DOHH2 (cell line): ENCODE data around the gene ECSCR.

Experiments used
- EZH2phosphoT487 ChIP-seq: fragments of 200-600 bp; sonication (generic); IDR thresholded peaks from 2 replicates; pipeline ENCODE4 v1.6.1; 2017; ENCODE audit warnings: borderline replicate concordance, mild to moderate bottlenecking, antibody characterized with exemption, low read length, moderate library complexity, mixed read lengths
- TF ChIP-seq, protein P1 (sequence below): fragments of 200-600 bp; sonication (generic); IDR thresholded peaks from one replicate; pipeline ENCODE4 v1.5.1; 2014; ENCODE audit warnings: antibody characterized with exemption, mild to moderate bottlenecking, low read depth, low read length; ENCODE audit not compliant: poor library complexity, severe bottlenecking

- TF ChIP-seq, protein P1, sequence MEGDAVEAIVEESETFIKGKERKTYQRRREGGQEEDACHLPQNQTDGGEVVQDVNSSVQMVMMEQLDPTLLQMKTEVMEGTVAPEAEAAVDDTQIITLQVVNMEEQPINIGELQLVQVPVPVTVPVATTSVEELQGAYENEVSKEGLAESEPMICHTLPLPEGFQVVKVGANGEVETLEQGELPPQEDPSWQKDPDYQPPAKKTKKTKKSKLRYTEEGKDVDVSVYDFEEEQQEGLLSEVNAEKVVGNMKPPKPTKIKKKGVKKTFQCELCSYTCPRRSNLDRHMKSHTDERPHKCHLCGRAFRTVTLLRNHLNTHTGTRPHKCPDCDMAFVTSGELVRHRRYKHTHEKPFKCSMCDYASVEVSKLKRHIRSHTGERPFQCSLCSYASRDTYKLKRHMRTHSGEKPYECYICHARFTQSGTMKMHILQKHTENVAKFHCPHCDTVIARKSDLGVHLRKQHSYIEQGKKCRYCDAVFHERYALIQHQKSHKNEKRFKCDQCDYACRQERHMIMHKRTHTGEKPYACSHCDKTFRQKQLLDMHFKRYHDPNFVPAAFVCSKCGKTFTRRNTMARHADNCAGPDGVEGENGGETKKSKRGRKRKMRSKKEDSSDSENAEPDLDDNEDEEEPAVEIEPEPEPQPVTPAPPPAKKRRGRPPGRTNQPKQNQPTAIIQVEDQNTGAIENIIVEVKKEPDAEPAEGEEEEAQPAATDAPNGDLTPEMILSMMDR, result no peak
- no peak for TF ChIP-seq EZH2phosphoT487
Observed at GRCh38 chr5:139459451-139459934, 3.0 kb downstream of the ECSCR start.
